Ammon's horn (tissue), 1 donor: ENCODE results near the gene DIP2A.

Source experiments
- DNase-seq: peaks from one replicate; pipeline ENCODE4 v3.0.0-alpha.2; 2016; ENCODE audit warnings: low spot score

DIP2A gene

DNA sequence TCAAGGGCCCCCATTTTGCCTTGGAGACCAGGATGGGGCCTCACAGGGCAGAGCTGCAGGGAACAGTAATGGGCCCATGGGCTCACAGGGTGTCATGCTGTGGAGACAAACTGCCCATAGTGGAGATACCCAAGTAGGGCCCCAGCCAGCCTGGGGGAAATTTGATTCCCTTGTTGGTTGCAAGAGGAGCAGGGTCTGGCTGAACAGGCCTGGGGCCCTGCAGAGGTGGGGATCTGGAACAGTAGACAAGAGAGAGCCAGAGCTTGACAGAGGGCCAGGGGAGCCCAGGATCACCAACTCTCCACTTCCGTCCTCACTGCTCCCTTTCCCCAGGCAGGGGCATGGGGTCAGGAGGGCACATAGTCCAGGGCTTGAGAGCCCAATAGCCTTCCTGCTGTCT lies 137.5 kb downstream of the DIP2A start:
- no peak for DNase-seq

DNA sequence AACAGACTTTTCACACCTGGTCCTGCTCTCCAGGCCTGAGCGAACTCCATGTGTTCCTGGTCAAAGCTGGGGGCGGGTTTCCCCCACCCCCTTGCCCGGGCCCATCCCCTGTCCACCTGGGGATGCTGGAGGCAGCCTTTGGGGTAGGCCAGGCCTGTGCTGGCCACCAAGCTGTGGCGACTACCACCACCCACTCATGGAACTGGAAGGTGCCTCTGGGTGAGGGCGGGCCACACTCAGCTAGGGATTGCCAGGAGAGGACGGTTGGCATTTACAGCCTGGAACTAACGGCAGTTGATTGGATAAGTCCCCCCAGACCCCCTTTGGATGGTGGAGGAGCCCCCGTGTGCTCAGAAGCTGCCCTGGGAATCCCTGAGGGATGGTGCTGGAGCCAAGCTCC lies 138.3 kb downstream of the DIP2A start:
- no peak for DNase-seq

DNA sequence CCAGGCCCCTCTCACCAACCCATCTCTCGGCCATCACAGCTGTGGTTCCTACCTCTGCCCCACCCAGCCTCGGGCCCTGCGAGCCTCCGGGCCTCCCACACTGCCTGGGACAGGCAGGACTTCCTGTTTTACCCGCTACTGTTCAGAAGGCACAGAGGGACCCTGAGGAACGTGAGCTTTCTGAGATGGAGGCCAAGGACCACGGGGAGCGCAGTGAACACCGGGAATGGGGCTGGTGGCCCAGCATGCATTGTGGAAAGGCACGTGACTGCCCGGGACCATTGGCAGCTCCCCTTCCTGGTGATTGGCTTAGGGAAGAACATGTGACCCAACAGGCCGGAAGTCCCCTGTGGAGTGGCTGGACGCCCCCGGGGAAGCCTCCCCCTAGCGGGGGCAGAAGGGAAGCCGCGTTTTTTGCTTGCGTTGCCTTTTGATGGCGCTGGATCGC lies 139.2 kb downstream of the DIP2A start:
- no peak for DNase-seq

DNA sequence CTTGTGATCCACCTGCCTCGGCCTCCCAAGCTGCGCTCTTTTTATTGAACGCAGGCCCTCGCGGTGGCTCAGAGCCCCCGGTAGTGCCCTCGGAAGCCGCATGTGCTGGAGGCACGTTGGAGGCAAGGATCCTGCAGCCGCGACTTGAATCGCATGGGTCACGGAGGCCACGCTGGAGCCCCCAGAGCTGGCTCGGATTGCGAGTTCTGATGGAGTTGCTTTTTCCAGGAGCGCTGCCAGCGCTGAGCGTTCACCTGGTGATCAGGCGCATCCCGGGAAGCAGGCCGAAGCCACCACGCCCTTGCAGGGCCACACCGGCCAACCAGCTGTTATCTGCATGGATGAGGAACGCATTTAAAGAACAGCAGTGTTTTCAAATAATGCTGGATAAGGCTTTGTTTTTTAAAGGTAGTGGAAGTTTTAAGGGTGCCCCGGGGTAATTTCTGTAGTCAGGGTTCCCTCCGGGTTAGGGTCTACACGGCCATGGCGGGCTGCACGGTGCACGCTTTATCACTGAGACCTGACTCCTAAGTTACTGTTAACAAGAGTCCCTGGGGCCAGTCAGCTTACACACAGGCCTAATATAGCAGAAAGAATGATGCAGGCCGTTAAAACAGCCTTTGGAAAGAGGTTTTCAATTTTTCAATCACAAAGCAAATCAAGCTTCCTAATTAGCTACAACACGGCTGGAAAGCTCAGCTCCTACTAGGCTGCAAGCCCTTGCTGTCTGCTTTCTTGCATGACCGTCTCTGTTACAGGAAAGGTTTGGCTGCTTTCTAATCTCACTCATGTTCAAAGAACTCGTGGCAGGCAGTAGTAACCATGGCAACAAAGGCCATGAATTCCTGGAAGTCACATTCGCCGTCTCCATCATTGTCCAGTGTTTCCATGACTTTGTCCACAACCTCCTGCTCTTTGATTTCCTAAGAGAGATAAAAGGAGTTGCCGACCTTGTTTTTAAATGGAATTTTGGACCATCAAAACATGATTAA lies 140.2 kb downstream of the DIP2A start:
- no peak for DNase-seq

DNA sequence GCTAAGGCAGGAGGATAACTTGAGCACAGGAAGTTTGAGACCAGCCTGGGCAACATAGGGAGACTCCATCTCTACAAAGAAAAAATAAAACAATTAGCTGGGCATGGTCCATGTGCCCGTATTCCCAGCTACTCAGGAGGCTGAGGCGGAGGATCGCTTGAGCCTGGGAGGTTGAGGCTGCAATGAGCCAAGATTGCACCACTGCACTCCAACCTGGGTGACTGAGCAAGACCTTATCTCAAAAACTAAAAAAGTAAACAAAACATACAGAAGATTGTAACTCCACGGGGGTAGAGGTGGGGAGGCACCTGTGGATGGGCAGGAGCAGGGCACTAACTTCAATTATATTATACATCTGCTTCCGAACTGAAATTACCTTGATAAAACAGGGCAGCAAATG lies 141.6 kb downstream of the DIP2A start:
- DNase-seq = no peak

DNA sequence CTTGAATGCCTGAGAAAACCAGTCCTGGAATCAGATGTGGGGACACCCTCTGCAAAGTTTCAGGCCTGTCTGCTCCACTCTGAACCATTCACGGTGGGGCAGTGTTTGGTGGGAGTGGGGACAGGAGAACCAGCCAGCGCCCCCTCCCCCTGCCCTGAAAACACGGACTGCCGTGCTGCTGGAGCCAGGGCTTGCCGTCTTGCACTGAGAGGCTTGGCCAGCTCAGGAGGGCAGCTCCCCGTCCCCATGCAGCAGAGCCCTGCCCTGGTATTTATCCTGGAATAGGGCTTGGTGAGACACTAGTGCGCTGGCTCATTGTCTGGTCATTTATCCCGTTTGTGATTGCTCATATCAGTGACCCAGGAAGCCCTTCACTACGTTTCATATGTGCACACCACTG lies 142.3 kb downstream of the DIP2A start:
- DNase-seq = no peak

DNA sequence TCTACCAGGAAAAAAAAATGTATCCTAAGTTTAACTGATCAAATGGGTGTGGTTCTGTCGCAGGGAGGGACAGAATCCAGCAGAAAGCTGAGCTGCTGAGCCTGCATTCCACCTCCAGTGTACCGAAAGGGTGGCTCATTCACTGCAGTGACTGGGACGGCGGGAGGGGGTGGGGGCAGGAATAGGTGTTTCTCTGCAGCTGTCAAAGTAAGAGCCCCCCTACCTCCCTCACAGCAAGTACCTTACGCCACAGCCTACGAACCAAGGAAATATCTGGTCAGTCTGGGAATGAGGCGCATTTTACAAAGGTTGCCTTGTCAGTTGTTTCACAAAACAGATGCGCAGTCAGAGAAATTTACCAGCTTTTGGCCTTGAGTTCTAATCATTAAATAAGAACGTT lies 144.5 kb downstream of the DIP2A start:
- peak; percentile 46 for DNase-seq

DNA sequence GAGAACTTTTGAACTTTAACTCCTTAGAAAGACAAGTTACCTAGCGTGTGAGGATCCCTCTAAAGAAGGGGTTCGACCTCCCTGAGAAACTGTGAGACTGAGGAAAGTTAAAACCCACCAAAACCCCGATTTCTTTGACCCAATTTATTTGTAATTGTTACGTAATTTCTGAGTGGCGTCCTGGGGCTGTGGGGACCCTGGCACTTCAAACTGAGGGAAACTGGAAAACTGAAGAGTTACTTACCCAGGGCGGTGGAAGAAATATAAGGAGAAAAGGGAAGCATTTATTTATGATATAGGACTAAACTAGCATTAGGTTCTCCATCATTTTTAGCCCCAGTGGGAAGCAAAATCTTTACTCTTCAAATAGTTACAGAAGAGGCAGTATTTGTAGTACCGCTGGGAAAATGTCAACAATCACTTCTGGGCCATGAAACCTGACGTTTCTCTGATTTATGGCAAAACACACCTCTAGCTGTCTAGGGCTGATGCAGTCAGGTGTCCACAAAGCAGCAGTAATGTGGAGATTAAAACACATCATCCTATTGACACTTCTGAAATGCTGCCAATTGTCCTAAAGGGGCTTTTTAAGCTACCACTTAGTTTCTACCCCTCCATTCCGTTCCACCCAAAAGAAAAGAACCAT lies 145.8 kb downstream of the DIP2A start:
- DNase-seq = no peak

DNA sequence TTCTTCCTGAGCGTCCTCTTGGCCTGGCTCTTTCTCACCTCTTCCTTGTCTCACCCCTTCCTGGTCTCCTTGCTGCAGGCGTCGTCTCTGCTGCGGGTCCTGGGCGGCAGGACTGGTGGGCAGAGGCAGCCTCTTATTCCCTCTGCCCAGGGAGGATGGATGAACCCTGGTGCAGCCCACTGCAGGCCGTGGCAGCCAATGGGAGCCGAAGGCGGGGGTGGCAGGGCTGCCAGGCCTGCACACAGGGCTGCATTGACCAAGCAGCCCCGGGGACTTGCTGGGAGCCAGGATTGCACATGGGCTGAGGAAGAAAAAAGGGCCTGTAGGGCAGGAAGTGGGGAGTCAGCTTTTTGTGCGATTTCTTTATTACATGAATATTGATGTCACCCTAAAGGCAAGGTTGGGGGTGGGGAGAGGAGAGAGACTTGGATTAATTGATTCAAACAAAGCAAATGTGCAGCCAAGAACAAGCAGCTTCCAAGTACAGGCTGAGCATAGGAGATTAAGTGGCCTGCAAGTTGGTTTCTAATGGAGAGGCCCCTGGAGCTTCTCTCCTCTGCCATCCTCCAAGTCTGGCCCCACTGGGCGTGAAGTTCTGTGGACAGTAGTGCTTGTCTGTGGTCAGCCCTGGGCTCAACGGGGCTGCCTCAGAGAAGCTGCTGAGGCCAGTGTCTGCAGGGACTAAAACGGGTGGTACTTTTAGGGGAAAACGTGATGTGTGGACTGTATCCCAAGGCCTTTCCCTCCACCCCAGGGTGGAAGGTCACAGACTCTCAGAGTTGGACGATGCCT lies 146.5 kb downstream of the DIP2A start, which contains the start of gene S100B:
TSS of gene S100B (minus strand) at position 108 of the 792 bp plus-strand sequence. CDS start 2,667 bp downstream, outside the sequence.
- DNase-seq = peak; percentile 97

DNA sequence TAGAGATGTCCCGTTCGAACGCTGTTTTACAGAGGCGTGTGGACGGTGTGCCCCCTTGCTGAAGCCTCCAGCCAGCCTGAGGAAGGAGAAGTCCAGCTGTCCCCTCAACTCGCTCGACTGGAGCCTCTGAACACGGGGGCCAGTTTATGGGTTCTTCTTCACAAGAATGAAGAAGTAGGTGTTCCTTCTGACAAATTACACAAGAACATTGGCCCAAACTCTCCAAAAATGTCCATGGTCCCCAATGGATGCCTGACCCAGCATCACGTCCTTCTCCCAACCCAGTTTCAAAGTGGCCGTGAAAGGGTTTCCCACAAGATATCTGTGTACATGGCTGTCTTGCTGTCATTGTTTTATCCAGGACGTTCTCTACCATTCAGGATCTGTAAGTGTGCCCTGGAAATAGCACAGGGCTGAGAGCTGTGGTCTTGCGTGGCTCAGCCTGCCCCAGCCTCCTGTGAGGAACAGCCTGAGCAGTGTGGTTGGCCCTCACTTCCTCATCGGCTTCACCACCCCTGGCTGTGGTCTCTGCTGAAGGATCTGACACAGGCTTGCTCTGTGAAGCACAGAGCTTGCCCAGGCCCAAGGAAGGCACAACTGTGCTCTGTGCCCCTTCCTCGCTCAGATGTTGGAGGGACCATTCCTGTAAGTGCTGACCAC lies 147.2 kb downstream of the DIP2A start:
- DNase-seq = peak; percentile 81

DNA sequence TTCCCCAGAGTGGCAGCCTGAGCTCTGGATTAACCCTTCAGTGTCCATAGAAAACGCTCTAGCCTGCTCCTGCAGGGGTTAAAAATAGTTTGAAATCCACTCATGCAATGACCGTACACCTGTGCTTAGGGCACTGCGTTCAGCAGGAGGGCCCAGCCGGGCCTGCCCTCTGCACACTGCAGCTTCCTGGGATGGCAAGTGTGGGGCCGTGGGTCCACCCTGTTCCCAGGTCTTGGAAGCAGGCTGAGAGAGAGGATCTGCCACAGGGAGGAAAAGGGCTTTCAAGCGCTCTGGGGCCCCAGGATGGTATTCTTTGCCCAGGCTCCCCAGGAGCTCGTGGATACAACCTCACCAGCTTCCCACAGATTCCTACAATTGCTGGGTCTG lies 147.7 kb downstream of the DIP2A start:
- DNase-seq = no peak

DNA sequence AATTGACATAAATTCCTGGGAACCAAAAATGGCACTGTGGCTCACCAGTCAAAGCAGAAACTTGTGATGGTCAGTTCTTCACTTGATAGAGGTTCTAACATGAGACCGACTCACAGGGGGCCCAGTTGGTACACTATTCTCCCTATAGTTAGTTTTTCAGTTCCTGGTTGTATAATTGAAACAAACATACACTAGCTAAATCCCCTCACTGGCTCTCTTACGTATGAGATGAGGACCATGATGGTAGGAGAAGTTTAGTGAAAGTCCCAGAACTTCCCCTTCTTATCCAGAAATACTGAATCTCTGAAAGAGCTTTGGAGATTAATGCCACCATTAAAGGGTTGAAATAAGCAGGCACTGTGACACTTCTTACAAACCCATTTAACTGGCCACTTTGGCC lies 148.9 kb downstream of the DIP2A start:
- DNase-seq = no peak

DNA sequence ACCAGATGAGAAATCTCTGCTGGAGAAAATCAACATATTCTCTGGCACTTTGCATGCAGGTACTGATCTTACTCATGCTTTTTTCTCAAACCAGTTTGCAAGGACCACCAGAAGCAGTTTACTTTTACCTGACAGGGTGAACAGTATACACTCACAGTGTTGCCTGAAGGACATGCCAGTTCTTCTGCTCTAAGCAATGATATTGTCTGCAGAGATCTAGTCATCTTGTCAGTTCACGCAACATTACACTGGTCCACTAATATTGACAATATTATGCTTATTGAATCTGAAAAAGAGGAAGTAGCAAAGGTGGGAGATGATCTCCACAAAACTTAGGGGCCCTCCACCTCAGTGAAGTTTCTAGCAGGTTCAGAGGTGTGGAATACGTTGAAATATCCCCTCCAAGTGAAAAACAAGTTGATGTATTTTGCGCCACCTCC lies 150.0 kb downstream of the DIP2A start:
- DNase-seq = no peak

DNA sequence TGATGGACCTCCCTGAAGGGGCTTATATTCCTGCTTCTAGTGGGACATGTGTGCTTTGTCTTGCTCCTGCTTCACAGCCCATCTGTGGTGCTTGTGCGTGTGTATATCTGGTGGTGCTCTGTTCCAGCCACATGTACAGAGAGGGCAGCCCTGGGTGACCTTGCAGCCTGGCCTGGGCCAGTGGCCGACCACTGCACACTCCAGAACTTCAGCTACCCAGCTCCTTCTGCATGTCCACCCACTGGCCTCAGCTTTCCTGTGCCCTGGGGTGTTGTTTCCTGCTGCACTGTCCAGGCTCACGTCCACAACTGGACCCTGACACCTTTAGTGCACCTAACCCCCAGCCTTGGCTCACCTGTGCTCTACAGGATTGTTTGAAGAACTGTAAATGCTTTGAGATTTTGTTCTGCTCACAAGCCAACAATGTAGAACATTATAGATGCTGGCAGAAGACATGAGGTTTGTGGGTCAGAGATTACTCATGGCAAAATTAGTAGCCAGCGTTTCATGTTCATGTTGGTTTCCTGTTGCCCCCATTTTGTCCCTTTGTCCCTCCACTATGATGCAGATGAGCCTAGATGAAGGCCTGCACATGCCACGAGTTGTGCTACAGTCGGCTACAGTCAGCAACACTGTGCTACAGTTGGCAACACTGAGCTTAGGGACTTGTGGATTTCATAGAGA lies 151.5 kb downstream of the DIP2A start:
- no peak for DNase-seq

DNA sequence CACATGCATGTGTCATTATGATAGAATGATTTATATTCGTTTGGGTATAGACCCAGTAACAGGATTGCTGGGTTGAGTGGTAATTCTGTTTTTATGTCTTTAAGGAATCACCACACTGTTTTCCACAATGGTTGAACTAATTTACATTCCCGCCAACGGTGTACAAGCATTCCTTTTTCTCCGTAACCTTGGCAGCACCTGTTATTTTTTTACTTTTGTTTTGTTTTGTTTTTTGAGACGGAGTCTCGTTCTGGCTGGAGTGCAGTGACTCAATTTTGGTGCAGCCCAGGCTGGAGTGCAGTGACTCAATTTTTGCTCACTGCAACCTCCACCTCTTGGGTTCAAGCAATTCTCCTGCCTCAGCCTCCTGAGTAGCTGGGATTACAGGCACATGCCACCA lies 154.7 kb downstream of the DIP2A start:
- no peak for DNase-seq

DNA sequence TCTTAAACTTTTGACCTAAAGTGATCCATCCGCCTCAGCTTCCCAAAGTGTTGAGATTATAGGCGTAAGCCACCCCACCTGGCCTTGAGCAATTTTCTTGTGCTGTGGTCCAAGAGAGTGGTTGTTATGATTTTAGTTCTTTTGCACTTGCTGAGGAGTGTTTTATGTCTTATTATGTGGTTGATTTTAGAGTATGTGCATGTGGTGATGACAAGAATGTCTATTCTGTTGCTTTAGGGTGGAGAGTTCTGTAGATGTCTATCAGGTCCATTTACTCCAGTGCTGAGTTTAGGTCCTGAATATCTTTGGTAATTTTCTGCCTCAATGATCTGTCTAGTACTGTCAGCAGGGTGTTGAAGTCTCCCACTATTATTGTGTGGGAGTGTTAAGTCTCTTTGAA lies 157.4 kb downstream of the DIP2A start:
- no peak for DNase-seq

DNA sequence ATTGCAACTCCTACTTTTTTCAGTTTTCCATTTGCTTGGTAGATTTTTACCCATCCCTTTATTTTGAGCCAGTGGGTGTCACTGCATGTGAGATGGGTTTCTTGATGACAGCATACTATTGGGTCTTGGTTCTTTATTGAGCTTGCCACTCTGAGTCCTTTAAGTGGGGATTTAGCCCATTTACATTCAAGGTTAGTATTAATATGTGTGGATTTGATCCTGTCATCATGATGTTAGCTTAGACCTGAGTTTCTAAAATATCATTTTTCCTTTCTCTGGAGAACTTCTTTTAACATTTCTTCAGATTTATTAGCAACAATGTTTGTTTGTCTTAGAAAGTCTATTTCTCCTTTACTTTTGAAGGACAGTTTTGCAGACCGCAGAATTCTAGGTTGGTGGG lies 158.0 kb downstream of the DIP2A start:
- no peak for DNase-seq

DNA sequence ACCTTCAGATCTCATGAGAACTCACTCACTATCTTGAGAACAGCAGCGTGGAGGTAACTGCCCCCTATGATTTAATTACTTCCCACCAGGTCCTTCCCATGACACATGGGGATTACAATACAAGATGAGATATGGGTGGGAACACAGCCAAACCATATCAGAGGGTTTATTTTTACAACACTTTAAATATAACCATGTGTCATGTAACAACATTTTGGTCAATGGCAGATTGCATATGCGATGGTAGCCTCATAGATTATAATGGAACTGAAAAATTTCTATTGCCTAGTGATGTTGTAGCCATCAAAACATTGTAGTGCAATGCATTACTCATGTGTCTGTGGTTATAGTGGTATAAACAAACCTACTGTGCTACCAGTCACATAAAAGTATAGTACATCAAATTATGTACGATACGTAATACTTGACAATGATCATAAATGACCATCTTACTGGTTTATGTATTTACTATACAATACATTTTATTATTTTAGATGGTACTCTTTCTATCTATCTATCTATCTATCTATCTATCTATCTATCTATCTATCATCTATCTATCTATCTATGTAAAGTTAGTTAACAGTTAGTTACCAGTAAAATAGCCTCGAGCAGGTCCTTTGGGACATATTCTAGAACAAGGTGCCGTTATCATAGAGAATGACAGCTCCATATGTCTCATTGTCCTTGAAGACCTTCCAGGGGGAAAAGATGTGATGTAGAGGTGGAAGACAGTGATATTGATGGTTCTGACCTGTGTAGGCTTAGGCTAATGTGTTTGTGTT lies 158.8 kb downstream of the DIP2A start:
- DNase-seq = no peak

DNA sequence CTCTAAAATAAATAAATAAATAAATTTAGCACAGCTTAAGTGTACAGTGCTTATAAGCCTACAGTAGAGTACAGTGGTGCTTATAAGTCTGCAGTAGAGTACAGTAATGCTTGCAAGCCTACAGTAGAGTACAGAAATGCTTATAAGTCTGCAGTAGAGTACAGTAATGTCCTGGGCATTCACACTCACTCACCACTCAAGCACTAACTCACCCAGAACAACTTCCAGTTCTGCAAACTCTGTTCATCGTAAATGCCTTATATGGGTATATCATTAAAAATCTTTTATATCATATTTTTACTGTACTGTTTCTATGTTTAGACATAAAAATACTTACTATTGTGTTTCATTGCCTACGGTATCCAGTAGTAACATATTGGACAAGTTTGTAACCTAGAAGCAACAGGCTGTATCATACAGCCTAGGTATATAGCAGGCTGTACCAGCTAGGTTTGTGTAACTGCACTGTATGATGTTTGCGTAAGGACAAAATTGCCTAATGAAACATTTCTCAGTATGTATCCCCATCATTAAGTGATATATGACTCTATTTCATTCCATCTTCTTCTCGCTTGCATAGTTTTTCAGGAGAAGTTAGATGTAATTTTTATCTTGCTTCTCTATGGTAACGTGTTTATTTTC lies 160.2 kb downstream of the DIP2A start:
- no peak for DNase-seq
